Activated naive CD8-positive, alpha-beta T cell (primary cell): ENCODE data around the gene PHYH.
"Not testable (repeated sequence)": the region's sequence is repeated elsewhere in the genome, so short reads cannot be mapped to it uniquely, and the experiment has no call there.

Experiments
- H3K27ac Mint-ChIP-seq: one replicate; pipeline ENCODE4 v1.8.0; 2021; ENCODE audit warnings: mixed read lengths
- H3K27me3 Mint-ChIP-seq: one replicate; pipeline ENCODE4 v1.8.0; 2021; ENCODE audit warnings: mixed read lengths
- H3K36me3 Mint-ChIP-seq: one replicate; pipeline ENCODE4 v1.8.0; 2021; ENCODE audit warnings: mixed read lengths
- H3K4me1 Mint-ChIP-seq: one replicate; pipeline ENCODE4 v1.8.0; 2021; ENCODE audit warnings: low read depth, mixed read lengths
- H3K4me3 Mint-ChIP-seq: one replicate; pipeline ENCODE4 v1.8.0; 2021; ENCODE audit warnings: mild to moderate bottlenecking, mixed read lengths
- H3K9me3 Mint-ChIP-seq: one replicate; pipeline ENCODE4 v1.8.0; 2021; ENCODE audit warnings: low read depth, mixed read lengths

Gene PHYH

DNA sequence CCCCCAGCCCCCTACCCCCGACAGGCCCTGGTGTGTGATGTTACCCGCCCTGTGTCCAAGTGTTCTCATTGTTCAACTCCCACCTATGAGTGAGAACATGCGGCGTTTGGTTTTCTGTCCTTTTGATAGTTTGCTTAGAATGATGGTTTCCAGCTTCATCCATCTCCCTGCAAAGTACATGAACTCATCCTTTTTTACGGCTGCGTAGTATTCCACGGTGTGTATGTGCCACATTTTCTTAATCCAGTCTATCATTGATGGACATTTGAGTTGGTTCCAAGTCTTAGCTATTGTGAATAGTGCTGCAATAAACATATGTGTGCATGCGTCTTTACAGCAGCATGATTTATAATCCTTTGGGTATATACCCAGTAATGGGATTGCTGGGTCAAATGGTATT is 31.1 kb upstream of the PHYH start:
- not testable (repeated sequence) for H3K36me3 Mint-ChIP-seq, H3K4me3 Mint-ChIP-seq, H3K27me3 Mint-ChIP-seq, H3K27ac Mint-ChIP-seq, H3K9me3 Mint-ChIP-seq, H3K4me1 Mint-ChIP-seq

DNA sequence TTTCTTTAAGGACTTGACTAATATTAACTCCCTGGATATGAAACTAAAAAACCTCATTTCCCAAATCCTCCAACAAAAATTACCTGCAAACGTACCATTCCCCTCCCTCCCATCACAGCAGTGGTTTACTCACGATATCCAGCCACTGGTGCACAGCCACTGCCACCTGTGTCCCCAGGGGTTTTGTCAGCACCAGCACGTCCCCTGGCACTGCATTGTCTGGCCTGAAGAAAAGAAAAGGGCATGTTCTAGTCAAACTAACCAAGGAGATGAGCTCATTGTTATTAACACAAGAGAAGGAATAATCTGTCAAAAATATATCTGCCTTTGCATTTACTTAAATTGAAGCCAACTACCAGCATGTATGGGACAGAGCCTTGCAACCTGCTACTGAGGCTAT is 29.7 kb upstream of the PHYH start:
- H3K4me3 Mint-ChIP-seq: no peak overlapping the region
- no peak overlapping the region for H3K27ac Mint-ChIP-seq
- H3K4me1 Mint-ChIP-seq: no peaks in the 10 kb centered on the region
- peaks cover 6% of the 10 kb centered on the region for H3K36me3 Mint-ChIP-seq
- no peaks in the 10 kb centered on the region for H3K9me3 Mint-ChIP-seq
- no peaks in the 10 kb centered on the region for H3K27me3 Mint-ChIP-seq

DNA sequence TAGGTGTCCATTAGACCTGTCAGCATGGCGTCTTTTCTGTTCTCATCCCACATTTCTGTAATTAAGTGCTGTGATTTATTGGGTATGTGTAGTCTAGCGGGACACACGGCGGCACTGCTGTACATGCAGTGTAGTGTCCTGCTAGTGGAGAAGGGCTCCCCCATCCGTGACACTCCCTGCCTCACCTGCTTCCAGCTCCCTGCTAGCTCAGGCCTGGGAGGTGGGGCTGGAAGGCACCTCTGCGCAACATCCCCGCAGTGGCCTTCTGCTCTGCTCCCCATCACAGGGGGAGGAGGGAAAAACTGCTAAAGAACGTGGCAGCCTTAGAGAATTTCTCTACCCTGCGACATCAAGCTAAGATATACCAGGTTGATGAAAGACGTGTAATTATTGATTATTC is 28.7 kb upstream of the PHYH start:
- no peaks in the 10 kb centered on the region for H3K9me3 Mint-ChIP-seq
- no peaks in the 10 kb centered on the region for H3K4me1 Mint-ChIP-seq
- H3K36me3 Mint-ChIP-seq: peaks cover 9% of the 10 kb centered on the region
- no peak overlapping the region for H3K27ac Mint-ChIP-seq
- no peaks in the 10 kb centered on the region for H3K27me3 Mint-ChIP-seq
- H3K4me3 Mint-ChIP-seq: no peak overlapping the region

GRCh38 chr10:13328126-13328525 is 28.3 kb upstream of the PHYH start:
- H3K4me1 Mint-ChIP-seq: no peaks in the 10 kb centered on the region
- H3K9me3 Mint-ChIP-seq: no peaks in the 10 kb centered on the region
- H3K36me3 Mint-ChIP-seq: peaks cover 9% of the 10 kb centered on the region
- no peaks in the 10 kb centered on the region for H3K27me3 Mint-ChIP-seq
- H3K27ac Mint-ChIP-seq: no peak overlapping the region
- no peak overlapping the region for H3K4me3 Mint-ChIP-seq

- no peaks in the 10 kb centered on the region for H3K27me3 Mint-ChIP-seq
- H3K27ac Mint-ChIP-seq: no peak overlapping the region
- H3K36me3 Mint-ChIP-seq: peaks cover 9% of the 10 kb centered on the region
- no peaks in the 10 kb centered on the region for H3K4me1 Mint-ChIP-seq
- H3K9me3 Mint-ChIP-seq: no peaks in the 10 kb centered on the region
- no peak overlapping the region for H3K4me3 Mint-ChIP-seq
Observed at GRCh38 chr10:13327534-13327933, 27.7 kb upstream of the PHYH start.

DNA sequence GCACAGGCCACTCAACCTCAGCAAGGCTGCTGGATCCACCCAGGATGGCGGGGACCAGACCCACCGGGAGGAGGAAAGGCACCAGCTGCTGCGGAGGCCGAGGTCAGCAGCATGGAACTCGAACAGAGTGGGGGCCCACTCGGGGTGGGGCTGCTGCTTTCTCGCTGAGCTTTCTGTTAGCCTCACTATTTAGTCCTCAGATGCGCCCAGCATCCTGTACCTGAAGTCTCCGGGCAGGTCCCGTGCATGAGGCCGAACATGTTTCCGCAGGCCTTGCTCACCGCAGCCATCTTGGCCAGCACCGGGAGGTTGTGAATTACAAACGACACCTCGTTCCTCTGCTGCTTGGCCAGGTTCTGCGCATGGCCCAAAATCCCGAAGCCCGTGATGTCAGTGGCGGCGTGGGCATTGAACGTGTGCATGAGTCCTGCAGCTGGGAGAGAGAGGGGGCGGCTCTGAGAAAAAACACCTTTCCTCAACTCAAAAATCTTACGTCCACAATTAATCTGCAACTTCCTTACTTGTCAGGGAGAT is 22.8 kb upstream of the PHYH start:
- Mint-ChIP-seq H3K27me3 (no peaks in the 10 kb centered on the region), H3K9me3 (no peaks in the 10 kb centered on the region), H3K36me3 (peaks cover 3% of the 10 kb centered on the region), H3K4me1 (no peaks in the 10 kb centered on the region), H3K27ac (no peak overlapping the region), H3K4me3 (no peak overlapping the region)

DNA sequence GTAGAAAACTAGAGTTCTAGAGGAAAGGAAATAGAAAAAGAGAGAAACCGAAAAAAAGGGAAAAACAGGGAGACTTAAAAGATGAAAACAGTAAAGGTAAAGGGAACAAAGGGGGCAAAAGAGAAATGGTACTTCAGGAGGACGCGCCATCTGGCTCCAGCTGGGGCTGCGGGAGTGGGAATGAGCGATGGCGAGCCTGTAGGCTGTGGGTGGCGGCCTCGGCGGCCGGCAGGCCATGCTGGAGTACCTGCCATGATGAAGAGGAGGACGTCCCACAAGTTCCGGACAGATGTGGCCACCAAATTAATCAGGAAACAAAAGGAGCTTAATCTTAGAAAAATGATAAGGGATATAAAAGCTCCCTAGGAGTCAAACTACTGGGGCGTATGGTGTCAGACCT is 21.7 kb upstream of the PHYH start:
- H3K4me3 Mint-ChIP-seq: no peak overlapping the region
- no peaks in the 10 kb centered on the region for H3K9me3 Mint-ChIP-seq
- H3K36me3 Mint-ChIP-seq: peaks cover 3% of the 10 kb centered on the region
- no peaks in the 10 kb centered on the region for H3K4me1 Mint-ChIP-seq
- no peaks in the 10 kb centered on the region for H3K27me3 Mint-ChIP-seq
- H3K27ac Mint-ChIP-seq: no peak overlapping the region

DNA sequence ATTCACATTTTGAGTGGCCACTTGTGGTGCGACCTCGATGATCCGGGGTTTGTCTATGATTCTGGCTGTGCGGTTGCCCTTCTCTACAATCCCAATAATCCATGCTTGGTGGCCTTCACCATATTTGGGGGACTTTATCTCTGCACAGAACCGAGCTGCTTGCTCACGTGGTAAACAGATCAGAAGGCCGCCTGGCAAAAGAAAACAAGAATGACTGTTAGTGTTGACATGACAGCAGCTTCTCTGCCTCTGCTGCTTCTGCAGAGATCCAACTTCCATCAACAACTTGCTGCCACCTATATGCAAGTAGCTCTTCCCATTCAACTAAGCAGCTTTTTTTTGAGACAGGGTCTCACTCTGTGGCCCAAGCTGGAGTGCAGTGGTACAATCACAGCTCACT is 19.3 kb upstream of the PHYH start:
- no peaks in the 10 kb centered on the region for H3K27me3 Mint-ChIP-seq
- H3K4me3 Mint-ChIP-seq: no peak overlapping the region
- H3K27ac Mint-ChIP-seq: no peak overlapping the region
- no peaks in the 10 kb centered on the region for H3K4me1 Mint-ChIP-seq
- H3K36me3 Mint-ChIP-seq: peaks cover 3% of the 10 kb centered on the region
- H3K9me3 Mint-ChIP-seq: no peaks in the 10 kb centered on the region

- H3K4me1 Mint-ChIP-seq: no peaks in the 10 kb centered on the region
- no peaks in the 10 kb centered on the region for H3K36me3 Mint-ChIP-seq
- H3K4me3 Mint-ChIP-seq: no peak overlapping the region
- no peaks in the 10 kb centered on the region for H3K27me3 Mint-ChIP-seq
- H3K27ac Mint-ChIP-seq: no peak overlapping the region
- H3K9me3 Mint-ChIP-seq: no peaks in the 10 kb centered on the region
Observed at GRCh38 chr10:13317474-13317873, 17.6 kb upstream of the PHYH start.

- Mint-ChIP-seq H3K9me3 (no peaks in the 10 kb centered on the region), H3K27me3 (no peaks in the 10 kb centered on the region), H3K36me3 (no peaks in the 10 kb centered on the region), H3K27ac (no peak overlapping the region), H3K4me3 (no peak overlapping the region), H3K4me1 (no peaks in the 10 kb centered on the region)
Observed at GRCh38 chr10:13316635-13317311, 16.9 kb upstream of the PHYH start.

- H3K4me1 Mint-ChIP-seq: no peaks in the 10 kb centered on the region
- H3K9me3 Mint-ChIP-seq: no peaks in the 10 kb centered on the region
- H3K36me3 Mint-ChIP-seq: no peaks in the 10 kb centered on the region
- H3K4me3 Mint-ChIP-seq: no peak overlapping the region
- no peak overlapping the region for H3K27ac Mint-ChIP-seq
- H3K27me3 Mint-ChIP-seq: no peaks in the 10 kb centered on the region
Observed at GRCh38 chr10:13315361-13315760, 15.5 kb upstream of the PHYH start.

GRCh38 chr10:13311177-13311575 is 11.3 kb upstream of the PHYH start:
- Mint-ChIP-seq H3K4me3 (no peak overlapping the region), H3K27ac (no peak overlapping the region), H3K4me1 (no peaks in the 10 kb centered on the region), H3K36me3 (no peaks in the 10 kb centered on the region), H3K9me3 (no peaks in the 10 kb centered on the region), H3K27me3 (no peaks in the 10 kb centered on the region)

- Mint-ChIP-seq H3K27me3 (no peaks in the 10 kb centered on the region), H3K36me3 (peaks cover 5% of the 10 kb centered on the region), H3K27ac (no peak overlapping the region), H3K4me1 (no peaks in the 10 kb centered on the region), H3K4me3 (no peak overlapping the region), H3K9me3 (no peaks in the 10 kb centered on the region)
Observed at GRCh38 chr10:13310518-13311176, 10.8 kb upstream of the PHYH start.

DNA sequence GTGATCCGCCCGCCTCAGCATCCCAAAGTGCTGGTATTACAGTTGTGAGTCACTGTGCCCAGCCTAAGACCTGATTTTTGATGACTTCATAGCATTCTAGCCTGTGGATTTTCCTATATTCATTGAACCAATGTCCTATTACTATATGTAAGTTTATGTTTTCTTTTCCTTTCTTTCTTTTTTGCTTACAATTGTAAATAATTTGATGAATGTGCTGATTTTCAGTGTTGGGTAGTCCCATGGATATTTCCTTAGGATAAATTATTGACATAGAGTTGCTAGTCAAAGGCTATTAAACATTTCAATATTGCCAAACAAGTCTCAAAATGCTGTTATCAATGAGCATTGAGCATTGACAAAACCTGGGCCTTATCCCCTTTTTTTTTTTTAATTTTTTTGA is 9.9 kb upstream of the PHYH start:
- Mint-ChIP-seq H3K27ac (no peak overlapping the region), H3K4me3 (no peak overlapping the region), H3K9me3 (no peaks in the 10 kb centered on the region), H3K27me3 (no peaks in the 10 kb centered on the region), H3K4me1 (no peaks in the 10 kb centered on the region), H3K36me3 (peaks cover 5% of the 10 kb centered on the region)

DNA sequence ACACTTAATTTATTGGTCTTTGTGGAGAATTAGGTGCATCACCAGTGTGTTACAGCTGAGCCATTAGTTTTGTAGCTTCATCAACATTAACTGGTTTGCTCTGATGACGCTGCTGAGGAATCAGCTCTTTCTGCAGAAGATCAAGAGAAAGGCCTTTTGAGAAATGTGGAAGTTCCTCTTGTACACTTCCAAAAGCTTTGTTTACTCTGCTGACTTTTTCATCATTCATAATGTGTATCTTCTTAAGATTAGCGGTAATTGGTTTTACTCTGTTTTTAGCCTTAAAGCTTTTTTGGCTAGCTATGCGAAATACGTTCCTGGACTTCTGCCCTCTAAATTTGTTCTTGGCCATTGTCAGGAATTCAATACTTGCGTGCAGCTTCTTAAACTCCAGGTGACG is 8.2 kb upstream of the PHYH start:
- no peaks in the 10 kb centered on the region for H3K9me3 Mint-ChIP-seq
- H3K27ac Mint-ChIP-seq: no peak overlapping the region
- H3K4me1 Mint-ChIP-seq: peaks cover 2% of the 10 kb centered on the region
- H3K27me3 Mint-ChIP-seq: no peaks in the 10 kb centered on the region
- H3K36me3 Mint-ChIP-seq: peaks cover 5% of the 10 kb centered on the region
- H3K4me3 Mint-ChIP-seq: no peak overlapping the region

GRCh38 chr10:13306103-13306502 is 6.2 kb upstream of the PHYH start:
- H3K36me3 Mint-ChIP-seq: peaks cover 5% of the 10 kb centered on the region
- peaks cover 17% of the 10 kb centered on the region for H3K4me1 Mint-ChIP-seq
- H3K9me3 Mint-ChIP-seq: no peaks in the 10 kb centered on the region
- no peak overlapping the region for H3K4me3 Mint-ChIP-seq
- no peak overlapping the region for H3K27ac Mint-ChIP-seq
- no peaks in the 10 kb centered on the region for H3K27me3 Mint-ChIP-seq
